GM12878 (cell line): Measurements from ENCODE around the gene CLIP2. TPM values are rescaled to one million over a fixed set of nuclear protein-coding genes. Genes with fewer than 3 reads are reported as not detected.

ENCODE experiments used
- ATAC-seq: fragments of 200-7000 bp; cut with Tn5 transposase; 3 replicates; pipeline ENCODE4 v1.9.1; 2020; ENCODE audit warnings: mild to moderate bottlenecking, moderate library complexity
- BruUV-seq: library from RNA; stranded (reverse); fragments of 400-500 nt; replicated peaks from 2 replicates; lab custom pipeline; 2021; lab: Mats Ljungman, UMichigan
- CTCF ChIA-PET: fragments of 300-600 bp; sonication (Branson Sonifier 250); formaldehyde crosslinking; extraction: SDS; loops from one replicate; lab custom pipeline; 2021; ENCODE audit warnings: inconsistent platforms; lab: Yijun Ruan, JAX
- POLR2A ChIA-PET: fragments of 350-600 bp; formaldehyde crosslinking; extraction: SDS; loops from one replicate; lab custom pipeline; 2021; ENCODE audit warnings: inconsistent platforms; lab: Charles Lee
- RAD21 ChIA-PET: fragments of 300-600 bp; sonication (Branson Sonifier 250); formaldehyde crosslinking; loops from one replicate; lab custom pipeline; 2023; ENCODE audit warnings: antibody characterized with exemption; ENCODE audit not compliant: unreplicated experiment; lab: Charles Lee
- SMC1A ChIA-PET: fragments of 300-600 bp; sonication (Branson Sonifier 250); formaldehyde crosslinking; loops from one replicate; lab custom pipeline; 2023; ENCODE audit not compliant: unreplicated experiment, uncharacterized antibody; lab: Charles Lee
- DNase-seq: peaks from one replicate; pipeline ENCODE4 v3.0.0-alpha.2; 2011; ENCODE audit warnings: low read depth, low spot score
- FAIRE-seq: peaks from 3 replicates; lab custom pipeline; 2011; peaks lifted over from hg19 to GRCh38; lab: Jason Lieb, UNC
- H2AFZ ChIP-seq: 2 replicates; pipeline ENCODE4 v1.6.0; 2011; ENCODE audit warnings: low read depth, low read length, control low read depth; ENCODE audit not compliant: control insufficient read depth
- H3K27ac ChIP-seq: 2 replicates; pipeline ENCODE4 v1.5.1; 2011; ENCODE audit warnings: control low read depth; ENCODE audit not compliant: control insufficient read depth, insufficient read depth
- H3K27me3 ChIP-seq, 2 experiments: replicated peaks in 1 of 2; 2 replicates each; pipeline versions ENCODE4 v1.6.0 to v1.6.1; 2011; ENCODE audit warnings: low read length in 1 of 2; ENCODE audit not compliant: control insufficient read depth in 2 of 2, insufficient read depth in 2 of 2
- H3K36me3 ChIP-seq, 2 experiments: 2 replicates each; pipeline ENCODE4 v1.5.1; 2011; ENCODE audit warnings: low read length in 1 of 2; ENCODE audit not compliant: control insufficient read depth in 2 of 2, insufficient read depth in 2 of 2
- H3K4me1 ChIP-seq: 2 replicates; pipeline ENCODE4 v1.6.1; 2011; ENCODE audit warnings: mild to moderate bottlenecking, low read length, moderate library complexity, mixed read lengths; ENCODE audit not compliant: control insufficient read depth, insufficient read depth
- H3K4me2 ChIP-seq: 2 replicates; pipeline ENCODE4 v1.6.0; 2011; ENCODE audit warnings: control low read depth; ENCODE audit not compliant: control insufficient read depth, insufficient read depth
- H3K4me3 ChIP-seq: fragments of 200-600 bp; sonication (generic); 2 replicates; pipeline ENCODE4 v1.5.1; 2016
- H3K79me2 ChIP-seq: 2 replicates; pipeline ENCODE4 v1.6.0; 2011; ENCODE audit warnings: low read length; ENCODE audit not compliant: control insufficient read depth, insufficient read depth
- H3K9ac ChIP-seq: 2 replicates; pipeline ENCODE4 v1.8.0; 2011; ENCODE audit warnings: low read length, control low read depth, mixed read lengths; ENCODE audit not compliant: control insufficient read depth, insufficient read depth
- H3K9me3 ChIP-seq: replicated peaks from 3 replicates; pipeline ENCODE4 v1.5.1; 2011; ENCODE audit warnings: mild to moderate bottlenecking, low read length; ENCODE audit not compliant: control insufficient read depth, insufficient read depth
- H4K20me1 ChIP-seq: 2 replicates; pipeline ENCODE4 v1.6.0; 2011; ENCODE audit not compliant: control insufficient read depth, insufficient read depth
- BHLHE40 ChIP-seq, 2 experiments: fragments of 450-650 bp in 1 of 2; IDR thresholded peaks; 2 replicates each; pipeline ENCODE4 v1.6.1; 2011 to 2017; ENCODE audit warnings: low read depth in 2 of 2, borderline replicate concordance in 1 of 2, improper control_type of control experiment in 1 of 2, low read length in 1 of 2, mild to moderate bottlenecking in 1 of 2
- CHD1 ChIP-seq: IDR thresholded peaks from 2 replicates; pipeline ENCODE4 v1.6.1; 2012; ENCODE audit warnings: low read depth, low read length, improper control_type of control experiment
- GATAD2B ChIP-seq: fragments of 450-650 bp; conservative IDR thresholded peaks from 2 replicates; pipeline ENCODE4 v1.6.1; 2017; ENCODE audit warnings: low read depth, mild to moderate bottlenecking, moderate library complexity
- HDGF ChIP-seq: fragments of 450-650 bp; IDR thresholded peaks from 2 replicates; pipeline ENCODE4 v1.6.1; 2016; ENCODE audit warnings: antibody characterized with exemption
- IKZF1 ChIP-seq: fragments of 450-650 bp; conservative IDR thresholded peaks from 2 replicates; pipeline ENCODE4 v1.6.1; 2017; ENCODE audit warnings: antibody characterized with exemption, mild to moderate bottlenecking
- IKZF2 ChIP-seq, 2 experiments: fragments of 450-650 bp; IDR thresholded peaks; 2 replicates each; pipeline ENCODE4 v1.6.1; 2017; ENCODE audit warnings: mild to moderate bottlenecking in 2 of 2, moderate library complexity in 2 of 2
- NR2F1 ChIP-seq: fragments of 450-650 bp; conservative IDR thresholded peaks from 2 replicates; pipeline ENCODE4 v1.6.1; 2017; ENCODE audit warnings: mild to moderate bottlenecking
- RAD21 ChIP-seq: IDR thresholded peaks from 2 replicates; pipeline ENCODE4 v1.6.1; 2011; ENCODE audit warnings: mild to moderate bottlenecking, low read depth, low read length, moderate library complexity; ENCODE audit not compliant: insufficient read depth
- RB1 ChIP-seq: fragments of 450-650 bp; formaldehyde crosslinking; IDR thresholded peaks from 2 replicates; pipeline ENCODE4 v1.6.1; 2017; ENCODE audit warnings: mild to moderate bottlenecking, borderline replicate concordance
- SMARCA5 ChIP-seq: fragments of 450-650 bp; IDR thresholded peaks from 2 replicates; pipeline ENCODE4 v1.6.1; 2017; ENCODE audit warnings: mild to moderate bottlenecking
- SMC3 ChIP-seq: IDR thresholded peaks from 2 replicates; pipeline ENCODE4 v1.6.1; 2011; ENCODE audit warnings: low read length, improper control_type of control experiment, borderline replicate concordance
- SPI1 ChIP-seq: IDR thresholded peaks from 2 replicates; pipeline ENCODE4 v1.6.1; 2011; ENCODE audit warnings: low read depth, mild to moderate bottlenecking, low read length, moderate library complexity, borderline replicate concordance; ENCODE audit not compliant: insufficient read depth
- ZNF217 ChIP-seq: fragments of 450-650 bp; IDR thresholded peaks from 2 replicates; pipeline ENCODE4 v1.6.1; 2017; ENCODE audit warnings: antibody characterized with exemption, mild to moderate bottlenecking
- WGBS: methylation state at CpG from one replicate; pipeline ENCODE4 v1.1.6; 2016; ENCODE audit warnings: low lambda C conversion rate; ENCODE audit not compliant: insufficient replicate concordance, insufficient coverage; ENCODE audit errors: missing lambda C conversion rate; 5-methylcytosine and 5-hydroxymethylcytosine counted together
- in situ Hi-C: fragments of 300-500 bp; cut with MboI; formaldehyde crosslinking; loops from 9 replicates; pipeline ENCODE4 v1.14.3; 2018; ENCODE audit warnings: mixed read lengths
- intact Hi-C: fragments of 100-400 bp; cut with micrococcal nuclease; formaldehyde crosslinking; loops from one replicate; pipeline ENCODE4 v1.14.2; 2022; ENCODE audit not compliant: unreplicated experiment
- polyA plus RNA-seq, 11 experiments: library from polyadenylated mRNA; depleted of rRNA in 4 of 11; unstranded in 6 of 11; stranded (reverse) in 5 of 11; fragments of >200 nt; fragmentation: Nextera tagmentation in 4 of 11; fragmentation: Illumina TruSeq in 1 of 11; extraction: Ambion mirVana in 4 of 11; extraction: Trizol in 1 of 11; gene quantifications; 1 replicate in 1 of 11; 2 replicates in 10 of 11; pipeline versions ENCODE4 v1.2.1 to v1.2.3, GENCODE V29; 2011 to 2016; ENCODE audit warnings: inconsistent platforms in 2 of 11, missing spikeins in 2 of 11, low read depth in 1 of 11
- total RNA-seq, 4 experiments: library from RNA; depleted of rRNA in 3 of 4; stranded (reverse); fragments of >200 nt in 3 of 4; fragmentation: Illumina TruSeq in 1 of 4; extraction: Trizol in 1 of 4; gene quantifications; 2 replicates each; pipeline versions ENCODE4 v1.2.1 to v1.2.3, GENCODE V29; 2013 to 2021
- TF ChIP-seq, protein P1 (sequence below), 3 experiments: IDR thresholded peaks in 2 of 3; conservative IDR thresholded peaks in 1 of 3; 2 replicates each; pipeline ENCODE4 v1.5.1; 2011; ENCODE audit warnings: low read depth in 3 of 3, low read length in 3 of 3, mild to moderate bottlenecking in 3 of 3, control low read depth in 2 of 3, moderate library complexity in 2 of 3, inconsistent platforms in 1 of 3, mixed read lengths in 1 of 3; ENCODE audit not compliant: control insufficient read depth in 2 of 3, insufficient read depth in 1 of 3; ENCODE audit errors: extremely low read depth in 1 of 3
- TF ChIP-seq, protein P2 (sequence below): IDR thresholded peaks from 2 replicates; pipeline ENCODE4 v1.6.1; 2012; ENCODE audit warnings: mild to moderate bottlenecking, low read depth, low read length

The CLIP2 gene
- total and polyA plus RNA-seq, 10 of the 15 experiments (the other 5 are each of a cell fraction or from before 2014, with no cell fraction given) = 0.26 to 56.3 (median 21.0) TPM

DNA sequence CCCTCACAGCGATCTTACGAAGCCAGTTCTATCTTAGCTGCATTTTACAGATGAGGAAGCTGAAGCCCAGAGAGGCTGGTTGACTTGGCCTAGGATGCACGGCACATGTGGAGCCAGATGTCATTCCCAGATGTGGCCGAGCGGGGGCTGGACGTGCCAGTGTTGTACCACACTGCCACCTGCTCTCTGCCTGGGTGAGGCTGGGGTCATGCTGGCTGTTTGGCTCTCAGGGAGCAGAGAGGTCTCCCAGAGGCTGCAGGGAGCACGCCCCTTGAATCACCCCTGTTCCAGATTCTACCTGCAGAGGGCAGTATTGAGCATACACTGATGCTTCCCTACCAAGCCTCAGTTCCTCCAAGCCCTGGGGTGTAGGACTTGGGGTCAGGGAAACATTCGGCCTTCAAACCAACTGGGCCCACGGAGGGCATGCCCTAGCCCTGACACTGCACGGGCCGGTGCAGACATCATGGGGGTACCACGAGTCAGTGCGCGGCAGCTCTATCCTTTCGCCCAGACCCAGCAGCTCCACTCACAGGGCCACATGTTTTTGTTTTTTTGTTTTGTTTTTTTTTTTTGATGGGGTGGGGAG, 160.7 kb downstream of the CLIP2 start:
- ChIA-PET POLR2A (no interaction called here), CTCF (interaction anchor here (0.6 to 7.4 kb wide), 19 partner anchors 9 to 1939 kb away, joined by 3 to 61 read pairs (median 3); no protein-coding TSS in a partner anchor), RAD21 (interaction anchor here (0.9 to 1.7 kb wide), 5 partner anchors 8 to 118 kb away, joined by 3 to 18 read pairs (median 3); no protein-coding TSS in a partner anchor), SMC1A (interaction anchor here (1.0 to 2.5 kb wide), 3 partner anchors 13 to 116 kb away, joined by 3 to 18 read pairs (median 3); no protein-coding TSS in a partner anchor)
- TF ChIP-seq ZNF217 (0 out of 2 replicates have a peak, but pooled peaks have one; percentile 11), SMARCA5 (peak; percentile 74; the same call in 1 of the 2 replicates), SPI1 (peak; percentile 20; the same call in 1 of the 2 replicates), NR2F1 (0 out of 2 replicates have a peak, but pooled peaks have one; percentile 31), IKZF1 (0 out of 2 replicates have a peak, but pooled peaks have one; percentile 15), RB1 (0 out of 2 replicates have a peak, but pooled peaks have one; percentile 38), HDGF (0 out of 2 replicates have a peak, but pooled peaks have one; percentile 47), RAD21 (peak; percentile 55), BHLHE40 (IDR thresholded peaks at IDR 0.05; ENCODE audit: borderline replicate concordance in 1 of 2, low read depth in 2 of 2, low read length in 1 of 2) (peak in 1 of 2 experiments; percentile 10; a peak in 1 of 4 replicates), GATAD2B (no peak), SMC3 (peak; percentile 63; the same call in 1 of the 2 replicates), CHD1 (no peak), IKZF2 (IDR thresholded peaks at IDR 0.05) (no peak)
- TF ChIP-seq, protein P1, sequence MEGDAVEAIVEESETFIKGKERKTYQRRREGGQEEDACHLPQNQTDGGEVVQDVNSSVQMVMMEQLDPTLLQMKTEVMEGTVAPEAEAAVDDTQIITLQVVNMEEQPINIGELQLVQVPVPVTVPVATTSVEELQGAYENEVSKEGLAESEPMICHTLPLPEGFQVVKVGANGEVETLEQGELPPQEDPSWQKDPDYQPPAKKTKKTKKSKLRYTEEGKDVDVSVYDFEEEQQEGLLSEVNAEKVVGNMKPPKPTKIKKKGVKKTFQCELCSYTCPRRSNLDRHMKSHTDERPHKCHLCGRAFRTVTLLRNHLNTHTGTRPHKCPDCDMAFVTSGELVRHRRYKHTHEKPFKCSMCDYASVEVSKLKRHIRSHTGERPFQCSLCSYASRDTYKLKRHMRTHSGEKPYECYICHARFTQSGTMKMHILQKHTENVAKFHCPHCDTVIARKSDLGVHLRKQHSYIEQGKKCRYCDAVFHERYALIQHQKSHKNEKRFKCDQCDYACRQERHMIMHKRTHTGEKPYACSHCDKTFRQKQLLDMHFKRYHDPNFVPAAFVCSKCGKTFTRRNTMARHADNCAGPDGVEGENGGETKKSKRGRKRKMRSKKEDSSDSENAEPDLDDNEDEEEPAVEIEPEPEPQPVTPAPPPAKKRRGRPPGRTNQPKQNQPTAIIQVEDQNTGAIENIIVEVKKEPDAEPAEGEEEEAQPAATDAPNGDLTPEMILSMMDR (IDR thresholded peaks at IDR 0.05 in 2 of 3, conservative IDR thresholded peaks at IDR 0.05 in 1 of 3; ENCODE audit: control insufficient read depth in 2 of 3, extremely low read depth in 1 of 3, insufficient read depth in 1 of 3, low read depth in 3 of 3, low read length in 3 of 3) = peak; percentile 69 to 89 (median 81)
- TF ChIP-seq, protein P2, sequence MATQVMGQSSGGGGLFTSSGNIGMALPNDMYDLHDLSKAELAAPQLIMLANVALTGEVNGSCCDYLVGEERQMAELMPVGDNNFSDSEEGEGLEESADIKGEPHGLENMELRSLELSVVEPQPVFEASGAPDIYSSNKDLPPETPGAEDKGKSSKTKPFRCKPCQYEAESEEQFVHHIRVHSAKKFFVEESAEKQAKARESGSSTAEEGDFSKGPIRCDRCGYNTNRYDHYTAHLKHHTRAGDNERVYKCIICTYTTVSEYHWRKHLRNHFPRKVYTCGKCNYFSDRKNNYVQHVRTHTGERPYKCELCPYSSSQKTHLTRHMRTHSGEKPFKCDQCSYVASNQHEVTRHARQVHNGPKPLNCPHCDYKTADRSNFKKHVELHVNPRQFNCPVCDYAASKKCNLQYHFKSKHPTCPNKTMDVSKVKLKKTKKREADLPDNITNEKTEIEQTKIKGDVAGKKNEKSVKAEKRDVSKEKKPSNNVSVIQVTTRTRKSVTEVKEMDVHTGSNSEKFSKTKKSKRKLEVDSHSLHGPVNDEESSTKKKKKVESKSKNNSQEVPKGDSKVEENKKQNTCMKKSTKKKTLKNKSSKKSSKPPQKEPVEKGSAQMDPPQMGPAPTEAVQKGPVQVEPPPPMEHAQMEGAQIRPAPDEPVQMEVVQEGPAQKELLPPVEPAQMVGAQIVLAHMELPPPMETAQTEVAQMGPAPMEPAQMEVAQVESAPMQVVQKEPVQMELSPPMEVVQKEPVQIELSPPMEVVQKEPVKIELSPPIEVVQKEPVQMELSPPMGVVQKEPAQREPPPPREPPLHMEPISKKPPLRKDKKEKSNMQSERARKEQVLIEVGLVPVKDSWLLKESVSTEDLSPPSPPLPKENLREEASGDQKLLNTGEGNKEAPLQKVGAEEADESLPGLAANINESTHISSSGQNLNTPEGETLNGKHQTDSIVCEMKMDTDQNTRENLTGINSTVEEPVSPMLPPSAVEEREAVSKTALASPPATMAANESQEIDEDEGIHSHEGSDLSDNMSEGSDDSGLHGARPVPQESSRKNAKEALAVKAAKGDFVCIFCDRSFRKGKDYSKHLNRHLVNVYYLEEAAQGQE = no peak
- no TSS peak for BruUV-seq
- Histone ChIP-seq H3K79me2 (no peaks in the 10 kb centered on the region), H3K36me3 (no peaks in the 10 kb centered on the region), H3K27me3 (no peaks in the 10 kb centered on the region), H3K4me2 (no peak overlapping the region), H3K4me3 (no peak overlapping the region), H2AFZ (no peak overlapping the region), H3K9me3 (no peaks in the 10 kb centered on the region; the same call in 2 of the 3 replicates), H3K27ac (no peak overlapping the region), H3K4me1 (peaks cover 5% of the 10 kb centered on the region), H3K9ac (no peak overlapping the region), H4K20me1 (peaks cover 2% of the 10 kb centered on the region; the same call in 1 of the 2 replicates)
- FAIRE-seq (peak; percentile 71), DNase-seq (peak; percentile 20), ATAC-seq (peak; percentile 82)
- in situ Hi-C loops (loop anchor here (25.0 kb wide), 1 partner anchor 112 kb away; no protein-coding TSS in a partner anchor), intact Hi-C loops (loop anchor here (1.0 to 10.0 kb wide), 2 partner anchors 116 to 215 kb away; no protein-coding TSS in a partner anchor)
- WGBS = 37% methylated on average over 15 of the region's 15 CpGs
